Coronary artery (tissue), 2 donors: ENCODE data around the gene REXO1.

Experiments used
- DNase-seq: peaks from one replicate; pipeline ENCODE4 v3.0.0-alpha.2; 2017; ENCODE audit warnings: low spot score
- H3K27ac ChIP-seq, 2 donors: fragments of 200-600 bp; sonication (generic); one replicate each; pipeline ENCODE4 v1.5.1; 2016 to 2019
- H3K4me3 ChIP-seq: fragments of 200-600 bp; sonication (generic); 2 replicates; pipeline ENCODE4 v1.5.1; 2016; ENCODE audit warnings: mild to moderate bottlenecking, moderate library complexity
- TF ChIP-seq, protein P1 (sequence below): fragments of 200-600 bp; sonication (generic); IDR thresholded peaks from one replicate; pipeline ENCODE4 v1.5.1; 2019; ENCODE audit warnings: antibody characterized with exemption

The REXO1 gene

DNA sequence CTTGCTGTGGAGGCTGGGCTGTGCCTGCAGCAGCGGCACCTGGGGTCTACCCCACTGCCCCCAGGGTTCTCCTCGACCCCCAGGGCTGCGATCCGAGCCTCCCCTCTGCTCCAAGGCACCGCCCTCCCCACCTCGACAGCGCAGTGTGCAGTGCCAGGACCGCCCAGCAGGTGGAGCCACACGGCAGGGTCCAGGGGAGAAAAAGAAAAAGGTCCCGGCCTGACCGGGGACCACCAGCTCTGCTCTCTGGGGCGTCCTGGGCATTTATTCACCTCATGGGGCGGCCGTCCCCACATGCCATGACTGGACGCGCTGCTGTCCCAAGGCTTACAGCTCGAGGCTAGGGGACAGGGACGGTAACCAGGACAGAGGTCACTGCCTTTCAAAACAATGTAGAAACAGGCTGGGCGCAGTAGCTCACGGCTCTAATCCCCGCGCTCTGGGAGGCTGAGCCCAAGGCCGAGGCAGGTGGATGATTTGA, 10.6 kb downstream of the REXO1 start:
- Histone ChIP-seq H3K27ac (no peak overlapping the region), H3K4me3 (no peak overlapping the region)
- TF ChIP-seq, protein P1, sequence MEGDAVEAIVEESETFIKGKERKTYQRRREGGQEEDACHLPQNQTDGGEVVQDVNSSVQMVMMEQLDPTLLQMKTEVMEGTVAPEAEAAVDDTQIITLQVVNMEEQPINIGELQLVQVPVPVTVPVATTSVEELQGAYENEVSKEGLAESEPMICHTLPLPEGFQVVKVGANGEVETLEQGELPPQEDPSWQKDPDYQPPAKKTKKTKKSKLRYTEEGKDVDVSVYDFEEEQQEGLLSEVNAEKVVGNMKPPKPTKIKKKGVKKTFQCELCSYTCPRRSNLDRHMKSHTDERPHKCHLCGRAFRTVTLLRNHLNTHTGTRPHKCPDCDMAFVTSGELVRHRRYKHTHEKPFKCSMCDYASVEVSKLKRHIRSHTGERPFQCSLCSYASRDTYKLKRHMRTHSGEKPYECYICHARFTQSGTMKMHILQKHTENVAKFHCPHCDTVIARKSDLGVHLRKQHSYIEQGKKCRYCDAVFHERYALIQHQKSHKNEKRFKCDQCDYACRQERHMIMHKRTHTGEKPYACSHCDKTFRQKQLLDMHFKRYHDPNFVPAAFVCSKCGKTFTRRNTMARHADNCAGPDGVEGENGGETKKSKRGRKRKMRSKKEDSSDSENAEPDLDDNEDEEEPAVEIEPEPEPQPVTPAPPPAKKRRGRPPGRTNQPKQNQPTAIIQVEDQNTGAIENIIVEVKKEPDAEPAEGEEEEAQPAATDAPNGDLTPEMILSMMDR = peak; percentile 73
- no peak for DNase-seq

DNA sequence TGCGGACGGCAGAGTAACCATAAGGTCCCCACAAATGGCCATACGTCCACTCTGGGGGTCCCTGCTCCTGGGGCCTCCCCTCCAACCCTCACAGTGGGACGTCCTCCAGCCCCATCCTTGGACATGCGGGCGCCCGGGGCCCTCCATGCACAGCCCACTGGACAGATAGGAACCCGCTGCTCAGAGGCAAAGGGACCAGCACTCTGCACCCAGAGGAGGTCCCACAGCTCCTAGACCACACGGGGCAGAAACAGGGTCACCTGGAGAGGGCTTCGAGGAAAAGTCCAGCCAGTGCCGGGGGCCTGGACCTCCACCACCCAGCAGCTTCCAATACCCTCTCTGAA, 11.1 kb downstream of the REXO1 start:
- no peak overlapping the region for H3K27ac ChIP-seq
- no peak for DNase-seq
- H3K4me3 ChIP-seq = no peak overlapping the region
- TF ChIP-seq, protein P1 = no peak

DNA sequence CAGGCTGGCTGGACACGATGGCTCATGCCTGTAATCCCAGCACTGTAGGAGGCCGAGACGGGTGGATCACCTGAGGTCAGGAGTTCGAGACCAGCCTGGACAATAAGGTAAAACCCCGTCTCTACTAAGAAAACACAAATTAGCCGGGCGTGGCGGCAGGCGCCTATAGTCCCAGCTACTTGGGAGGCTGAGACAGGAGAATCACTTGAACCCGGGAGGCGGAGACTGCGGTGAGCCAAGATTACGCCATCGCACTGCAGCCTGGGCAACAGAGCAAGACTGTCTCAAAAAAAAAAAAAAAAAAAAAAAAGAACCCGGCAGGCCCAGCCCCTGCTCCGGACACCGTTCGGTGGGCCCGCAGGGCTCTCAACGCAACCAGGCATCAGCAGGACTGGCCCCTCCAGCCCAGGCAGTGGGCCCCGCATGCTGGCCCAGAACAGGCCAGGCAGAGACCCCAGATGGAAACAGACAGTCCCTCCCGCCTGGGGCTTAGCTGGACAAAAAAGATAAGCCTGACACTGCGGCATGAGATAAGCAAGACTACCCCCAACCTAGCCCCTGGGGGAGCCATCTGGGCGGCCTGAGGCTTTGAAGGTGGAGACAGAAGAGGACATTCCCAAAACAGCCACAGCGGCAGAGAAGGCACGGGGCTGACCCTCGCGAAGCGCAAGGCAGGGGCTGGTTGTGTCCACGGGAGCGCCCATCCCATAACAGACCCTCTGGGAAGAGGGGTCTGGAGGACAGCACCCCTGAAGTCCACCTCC, 11.6 kb downstream of the REXO1 start:
- Histone ChIP-seq H3K27ac (no peak overlapping the region), H3K4me3 (no peak overlapping the region)
- DNase-seq = no peak
- TF ChIP-seq, protein P1 = no peak

DNA sequence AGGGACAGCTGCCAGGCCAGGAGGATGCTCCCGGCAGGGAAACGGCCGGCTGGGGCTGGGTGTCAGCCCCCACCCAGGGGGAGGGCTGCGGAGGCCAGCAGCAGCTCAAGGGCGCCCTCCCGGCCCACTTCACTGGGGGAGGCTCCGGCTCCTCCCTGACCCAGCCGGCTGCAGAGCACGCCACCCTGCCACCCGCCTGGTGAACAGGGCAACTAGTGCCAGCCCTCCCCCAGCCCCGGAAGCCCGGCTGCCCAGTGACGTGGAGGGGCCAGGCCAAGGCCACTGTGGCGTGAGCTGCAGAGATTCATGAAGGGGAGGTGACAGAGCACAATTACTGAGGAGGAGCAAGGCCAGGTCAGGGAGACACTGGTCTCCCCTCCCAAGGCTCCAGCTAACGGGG, 14.7 kb downstream of the REXO1 start:
- H3K4me3 ChIP-seq = no peak overlapping the region
- TF ChIP-seq, protein P1 = no peak
- no peak overlapping the region for H3K27ac ChIP-seq
- no peak for DNase-seq

DNA sequence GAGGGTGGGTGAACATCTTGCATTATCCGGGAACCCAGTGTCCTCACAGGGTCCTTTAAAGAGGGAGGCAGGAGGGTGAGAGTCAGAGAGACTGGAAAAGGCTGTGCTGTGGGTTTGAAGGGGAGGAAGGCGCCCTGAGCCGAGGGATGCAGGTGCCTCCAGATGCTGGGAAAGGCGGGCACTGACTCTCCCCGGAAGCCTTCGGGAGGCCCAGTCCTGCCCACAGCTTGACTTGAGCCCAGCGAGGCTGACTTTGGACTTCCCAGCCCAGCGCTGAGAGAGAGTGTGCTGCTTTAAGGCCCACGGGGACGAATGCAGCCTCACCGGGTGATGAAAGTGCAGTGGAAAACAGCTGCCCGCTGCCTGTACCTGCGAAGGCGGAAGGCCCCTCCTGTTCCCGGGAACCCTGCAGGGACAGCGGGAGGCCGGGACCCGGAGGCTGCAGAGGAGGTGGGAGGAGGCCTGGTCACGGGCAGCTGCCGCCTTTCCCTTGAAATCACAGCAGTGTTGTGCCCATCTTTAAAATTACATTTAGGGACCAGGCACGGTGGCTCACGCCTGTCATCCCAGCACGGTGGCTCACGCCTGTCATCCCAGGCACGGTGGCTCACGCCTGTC, 16.1 kb downstream of the REXO1 start:
- Histone ChIP-seq H3K27ac (no peak overlapping the region), H3K4me3 (no peak overlapping the region)
- no peak for DNase-seq
- TF ChIP-seq, protein P1 = no peak

DNA sequence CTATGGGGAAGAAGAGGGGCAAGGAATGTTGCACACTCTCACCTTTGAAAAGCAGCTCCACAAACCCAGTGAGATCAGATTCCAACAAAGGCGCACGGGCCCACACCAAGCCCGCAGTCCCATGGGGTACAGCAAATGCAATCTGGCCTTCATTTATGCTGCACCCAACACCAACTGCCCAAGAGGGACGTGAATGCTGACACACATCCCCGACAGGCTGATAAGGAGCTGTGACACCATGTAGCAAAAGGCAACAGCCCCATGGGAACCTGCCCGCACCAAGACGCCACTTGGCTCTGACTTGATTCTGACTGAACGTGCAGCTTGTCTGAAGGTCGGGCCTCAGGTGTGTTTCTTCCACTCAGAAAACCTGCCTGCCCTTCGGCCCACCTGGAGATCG, 17.3 kb downstream of the REXO1 start:
- TF ChIP-seq, protein P1 = no peak
- no peak overlapping the region for H3K4me3 ChIP-seq
- no peak for DNase-seq
- no peak overlapping the region for H3K27ac ChIP-seq

DNA sequence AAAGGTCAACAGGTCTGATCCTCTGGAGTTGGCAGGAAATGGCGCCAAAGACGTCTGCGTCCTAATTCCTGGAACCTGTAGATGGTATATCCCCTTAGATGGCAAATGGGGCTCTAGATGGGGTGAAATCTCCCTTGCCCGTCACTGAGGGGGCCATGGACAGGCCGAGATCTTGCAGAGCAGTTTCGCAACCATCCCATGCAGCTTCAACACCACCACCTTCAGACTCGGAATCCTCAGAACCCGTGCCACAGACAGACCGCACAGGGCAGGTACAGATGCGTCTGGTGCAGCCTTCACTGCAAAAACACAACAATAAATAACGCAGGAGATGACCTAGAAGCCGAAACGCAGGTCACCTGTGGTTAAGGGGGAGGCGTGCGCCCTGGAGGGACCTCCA, 17.7 kb downstream of the REXO1 start:
- no peak for DNase-seq
- TF ChIP-seq, protein P1 = no peak
- H3K27ac ChIP-seq = no peak overlapping the region
- no peak overlapping the region for H3K4me3 ChIP-seq
